GM13976 (cell line): Measurements from ENCODE around the gene ERGIC1.

ENCODE experiments used
- DNase-seq: peaks from one replicate; pipeline ENCODE4 v3.0.0; 2012; ENCODE audit warnings: low spot score
- CTCF ChIP-seq: IDR thresholded peaks from 2 replicates; pipeline ENCODE4 v1.5.1; 2012; ENCODE audit warnings: borderline replicate concordance, mild to moderate bottlenecking; ENCODE audit not compliant: insufficient read depth; ENCODE audit errors: extremely low read depth, missing control alignments, control extremely low read depth
- in situ Hi-C: fragments of 300-500 bp; cut with MboI; formaldehyde crosslinking; loops from one replicate; pipeline ENCODE4 v1.12.0; 2022; ENCODE audit warnings: low sequenced_read_pairs, mixed read lengths, inconsistent platforms; ENCODE audit not compliant: unreplicated experiment

ERGIC1 gene

GRCh38 chr5:172950176-172950965 lies 116.3 kb downstream of the ERGIC1 start:
- no peak for DNase-seq
- in situ Hi-C loops = no loop called here
- no peak for TF ChIP-seq CTCF

- DNase-seq = no peak
- no peak for TF ChIP-seq CTCF
- in situ Hi-C loops = no loop called here
Observed at GRCh38 chr5:172951371-172952033, 117.5 kb downstream of the ERGIC1 start.

GRCh38 chr5:172952034-172952511 lies 118.0 kb downstream of the ERGIC1 start:
- DNase-seq = no peak
- TF ChIP-seq CTCF = no peak
- in situ Hi-C loops = no loop called here

- in situ Hi-C loops = no loop called here
- no peak for DNase-seq
- no peak for TF ChIP-seq CTCF
Observed at GRCh38 chr5:172953776-172954675, 120.0 kb downstream of the ERGIC1 start.

GRCh38 chr5:172954751-172955159 lies 120.7 kb downstream of the ERGIC1 start:
- no peak for DNase-seq
- in situ Hi-C loops = no loop called here
- TF ChIP-seq CTCF = no peak

- no peak for TF ChIP-seq CTCF
- in situ Hi-C loops = no loop called here
- no peak for DNase-seq
Observed at GRCh38 chr5:172956228-172956627, 122.2 kb downstream of the ERGIC1 start.
